Adrenal gland (tissue), 12 donors: Measurements from ENCODE around the gene ISG20L2. TPM values are rescaled to one million over a fixed set of nuclear protein-coding genes. Genes with fewer than 3 reads are reported as not detected.

Experiments used
- DNase-seq, 7 donors: peaks; one replicate each; pipeline ENCODE4 v3.0.0-alpha.2; 2019 to 2020
- H3K27ac ChIP-seq, 5 donors: fragments of 200-600 bp; sonication (generic) in 4 of 5; 1 replicate in 3 of 5; 2 replicates in 2 of 5; pipeline versions ENCODE4 v1.5.1 to v1.8.0; 2016 to 2020; ENCODE audit warnings: mild to moderate bottlenecking in 1 of 5
- H3K27me3 ChIP-seq: fragments of 200-600 bp; 2 replicates; pipeline ENCODE4 v1.8.0; 2021
- H3K36me3 ChIP-seq, 2 donors: fragments of 200-600 bp; replicated peaks in 1 of 2; 1 replicate in 1 of 2; 2 replicates in 1 of 2; pipeline versions ENCODE4 v1.5.1 to v1.8.0; 2018 to 2022
- H3K4me1 ChIP-seq, 2 donors: fragments of 200-600 bp; replicated peaks in 1 of 2; 1 replicate in 1 of 2; 2 replicates in 1 of 2; pipeline versions ENCODE4 v1.5.1 to v1.8.0; 2018 to 2021
- H3K4me3 ChIP-seq, 4 donors: fragments of 200-600 bp; sonication (generic) in 3 of 4; one replicate each; pipeline ENCODE4 v1.5.1; 2016 to 2018
- H3K9me3 ChIP-seq, 3 donors: fragments of 200-600 bp; sonication (generic) in 1 of 3; replicated peaks in 1 of 3; 1 replicate in 2 of 3; 2 replicates in 1 of 3; pipeline versions ENCODE4 v1.5.1 to v1.8.0; 2016 to 2021
- CTCF ChIP-seq, 6 experiments: fragments of 450-650 bp in 4 of 6; fragments of 200-600 bp in 2 of 6; sonication (generic) in 1 of 6; IDR thresholded peaks; 1 replicate in 5 of 6; 2 replicates in 1 of 6; pipeline versions ENCODE4 v1.5.1 to v1.8.0; 2016 to 2021; ENCODE audit warnings: antibody characterized with exemption in 6 of 6, mild to moderate bottlenecking in 2 of 6, moderate library complexity in 1 of 6
- POLR2A ChIP-seq, 2 donors: fragments of 450-650 bp; IDR thresholded peaks; one replicate each; pipeline ENCODE4 v1.6.1; 2017; ENCODE audit warnings: antibody characterized with exemption in 2 of 2, mild to moderate bottlenecking in 2 of 2, moderate library complexity in 1 of 2
- WGBS, 4 donors: extraction: QIAGEN DNeasy Blood & Tissue Kit in 2 of 4; methylation state at CpG; one replicate each; pipeline versions ENCODE4 v1.1.5 to v1.1.7; 2013 to 2017; 5-methylcytosine and 5-hydroxymethylcytosine counted together
- intact Hi-C, 2 donors: fragments of 100-400 bp; cut with DNase I; formaldehyde crosslinking; loops; one replicate each; pipeline versions ENCODE4 v1.14.1 to v1.15.0; 2022 to 2023
- polyA plus RNA-seq, 3 donors: library from polyadenylated mRNA; stranded (reverse); fragments of 200-250 nt in 2 of 3; fragments of 350-450 nt in 1 of 3; fragmentation: Illumina TruSeq in 1 of 3; extraction: RNeasy Lipid Tissue Mini Kit (QIAGEN cat#74804) in 1 of 3; gene quantifications; one replicate each; pipeline ENCODE4 v1.2.3, GENCODE V29; 2013 to 2014
- total RNA-seq, 9 donors: library from RNA; depleted of rRNA in 4 of 9; stranded (reverse); fragments of >200 nt in 4 of 9; fragments of 120-200 nt in 1 of 9; fragmentation: NEBNext Ultra II Directional in 1 of 9; extraction: Animal tissue kit (Norgen Biotek cat#: 25700) in 1 of 9; gene quantifications; one replicate each; pipeline versions ENCODE4 v1.1.0 to v1.2.4, GENCODE V29; 2013 to 2023
- donor health status: healthy with polysubstance abuse.
- donor health status: Bipolar disorder and iron deficiency.
- donor health status: DM: yes; HTN: yes; CAD: no.
- donor health status: DM: no; HTN: no; CAD: no.
- donor health status: DM: no; HTN: no; CAD: no.
- donor health status: DM: yes; HTN: yes; CAD: no.

The ISG20L2 gene
- total and polyA plus RNA-seq, 12 donors: 5.5 to 40.0 (median 18.3) TPM

- Histone ChIP-seq H3K27ac (no peak overlapping the region), H3K4me3 (no peak overlapping the region), H3K9me3 (no peaks in the 10 kb centered on the region), H3K36me3 (no peaks in the 10 kb centered on the region), H3K27me3 (no peaks in the 10 kb centered on the region), H3K4me1 (peaks cover 23 to 26% of the 10 kb centered on the region in 2 donors)
- no peak for TF ChIP-seq POLR2A (IDR thresholded peaks at IDR 0.05)
- no peak for TF ChIP-seq CTCF (IDR thresholded peaks at IDR 0.05)
- intact Hi-C loops: no loop called here
- whole genome bisulfite sequencing, 4 donors: 71 to 79% (median 72%) methylated on average over 10 of the region's 10 CpGs
- DNase-seq: no peak
These were observed 24.3 kb downstream of the ISG20L2 start for GRCh38 chr1:156704166-156704711.

DNA sequence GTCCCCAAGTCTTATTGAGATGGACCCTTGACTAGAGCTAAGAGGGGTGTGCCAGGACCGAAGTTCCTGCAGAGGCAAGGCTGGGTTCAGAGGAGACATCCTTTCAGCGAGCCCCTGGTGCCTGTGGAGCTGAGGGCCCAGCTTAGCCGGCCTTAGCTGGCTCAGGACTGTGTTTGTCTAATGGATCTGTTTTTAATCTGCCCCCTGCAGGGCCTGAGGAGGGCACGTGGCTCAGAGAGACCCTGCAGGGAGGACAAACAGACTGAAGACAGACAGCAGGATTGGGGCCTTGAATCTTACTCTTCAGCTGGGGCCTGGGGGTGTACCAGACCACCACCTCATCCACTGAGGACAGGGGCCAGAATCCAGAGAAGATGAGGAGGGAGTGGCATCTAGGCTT lies 24.8 kb downstream of the ISG20L2 start:
- DNase-seq: no peak
- Histone ChIP-seq H3K27me3 (no peaks in the 10 kb centered on the region), H3K4me3 (no peak overlapping the region), H3K27ac (no peak overlapping the region), H3K4me1 (peaks cover 23 to 26% of the 10 kb centered on the region in 2 donors), H3K36me3 (no peaks in the 10 kb centered on the region), H3K9me3 (no peaks in the 10 kb centered on the region)
- 52 to 80% (median 64%) methylated on average over 4 of the region's 4 CpGs; no CpG with 5 or more reads in 1 of the 4 donors for WGBS, 4 donors
- TF ChIP-seq POLR2A (IDR thresholded peaks at IDR 0.05) (no peak), CTCF (IDR thresholded peaks at IDR 0.05) (no peak)
- intact Hi-C loops: no loop called here

- no peaks in the 10 kb centered on the region for H3K27me3 ChIP-seq
- H3K27ac ChIP-seq: no peak overlapping the region
- TF ChIP-seq CTCF (IDR thresholded peaks at IDR 0.05) (no peak), POLR2A (IDR thresholded peaks at IDR 0.05) (no peak)
- H3K9me3 ChIP-seq: no peaks in the 10 kb centered on the region
- H3K4me3 ChIP-seq: no peak overlapping the region
- H3K36me3 ChIP-seq: no peaks in the 10 kb centered on the region
- H3K4me1 ChIP-seq: peaks cover 23 to 26% of the 10 kb centered on the region in 2 donors
- no peak for DNase-seq
- 76 to 90% (median 83%) methylated on average over 2 to 4 of the region's 4 CpGs for WGBS, 4 donors
- intact Hi-C loops: no loop called here
These were observed 25.2 kb downstream of the ISG20L2 start for GRCh38 chr1:156703336-156703735.

GRCh38 chr1:156700736-156701531 lies 27.6 kb downstream of the ISG20L2 start:
- TF ChIP-seq CTCF (IDR thresholded peaks at IDR 0.05): no peak
- TF ChIP-seq POLR2A (IDR thresholded peaks at IDR 0.05): no peak
- no peaks in the 10 kb centered on the region for H3K36me3 ChIP-seq

More at GRCh38 chr1:156700736-156701531, 27.6 kb downstream of the ISG20L2 start:
- H3K4me1 ChIP-seq: peaks cover 13 to 14% of the 10 kb centered on the region in 2 donors
- H3K9me3 ChIP-seq: no peaks in the 10 kb centered on the region
- DNase-seq: no peak
- H3K27me3 ChIP-seq: no peaks in the 10 kb centered on the region
- no peak overlapping the region for H3K4me3 ChIP-seq
- WGBS, 4 donors: 80 to 89% (median 86%) methylated on average over 6 to 8 of the region's 8 CpGs
- no peak overlapping the region for H3K27ac ChIP-seq
- intact Hi-C loops: no loop called here
